OCI-M1 (cell line): Measurements from ENCODE around the gene LYPD6.
"Not testable (repeated sequence)": the region's sequence is repeated elsewhere in the genome, so short reads cannot be mapped to it uniquely, and the experiment has no call there.

Experiments used
- DNase-seq: peaks from one replicate; lab custom pipeline; 2025; lab: John Stamatoyannopoulos, UW

Gene LYPD6, protein sequence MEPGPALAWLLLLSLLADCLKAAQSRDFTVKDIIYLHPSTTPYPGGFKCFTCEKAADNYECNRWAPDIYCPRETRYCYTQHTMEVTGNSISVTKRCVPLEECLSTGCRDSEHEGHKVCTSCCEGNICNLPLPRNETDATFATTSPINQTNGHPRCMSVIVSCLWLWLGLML

GRCh38 chr2:149330127-149331022 lies at the start of gene LYPD6:
TSS of gene LYPD6 (plus strand) at chr2:149330587. CDS start at chr2:149437709, 107,122 bp downstream.
- DNase-seq, result no peak

DNA sequence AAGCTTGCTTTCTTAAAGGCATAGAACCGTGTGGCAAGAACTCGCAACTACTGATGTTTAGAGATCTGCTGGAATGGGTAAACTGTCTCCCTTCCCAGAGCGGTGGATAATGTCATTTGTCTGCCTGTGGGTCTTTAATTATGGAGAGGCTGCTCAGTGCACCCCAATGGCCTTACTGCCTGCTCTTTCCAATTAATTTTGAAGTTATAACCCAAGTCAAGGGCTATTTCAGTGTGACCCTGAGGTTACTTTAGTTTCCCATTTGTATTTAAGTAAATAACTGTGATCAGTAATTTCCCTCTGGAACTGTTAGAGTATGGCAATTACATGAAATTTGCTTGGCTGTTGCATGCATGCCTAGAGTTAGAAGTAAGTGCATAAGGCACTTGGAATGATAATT lies 48.9 kb upstream of the LYPD6 start:
- DNase-seq, result no peak

DNA sequence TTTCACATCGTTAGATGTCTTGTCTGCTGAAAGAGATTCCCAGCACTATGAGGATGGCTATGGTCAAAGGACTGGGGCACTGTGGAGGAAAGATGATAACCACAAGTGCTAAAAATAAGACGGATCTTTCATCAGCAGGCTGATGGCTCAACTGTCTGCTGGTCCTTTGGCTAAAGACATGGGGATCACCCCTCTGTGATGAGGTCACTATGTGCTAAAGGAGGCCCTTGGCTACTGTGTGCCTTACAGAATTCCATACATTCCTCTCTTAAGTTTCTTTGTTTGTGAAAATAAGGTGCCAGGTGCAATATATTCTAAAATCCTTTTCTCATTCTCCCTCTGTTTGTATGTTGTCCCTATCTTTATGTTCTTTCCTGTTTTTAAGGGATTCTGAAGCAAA lies 39.7 kb upstream of the LYPD6 start:
- DNase-seq, result no peak

GRCh38 chr2:149291881-149292280 lies 38.5 kb upstream of the LYPD6 start:
- DNase-seq, result no peak

- DNase-seq, result no peak
Measured at GRCh38 chr2:149296031-149296430, 34.4 kb upstream of the LYPD6 start.

GRCh38 chr2:149307014-149307413 lies 23.4 kb upstream of the LYPD6 start:
- DNase-seq, result no peak

GRCh38 chr2:149310349-149310748 lies 20.0 kb upstream of the LYPD6 start:
- no peak for DNase-seq

DNA sequence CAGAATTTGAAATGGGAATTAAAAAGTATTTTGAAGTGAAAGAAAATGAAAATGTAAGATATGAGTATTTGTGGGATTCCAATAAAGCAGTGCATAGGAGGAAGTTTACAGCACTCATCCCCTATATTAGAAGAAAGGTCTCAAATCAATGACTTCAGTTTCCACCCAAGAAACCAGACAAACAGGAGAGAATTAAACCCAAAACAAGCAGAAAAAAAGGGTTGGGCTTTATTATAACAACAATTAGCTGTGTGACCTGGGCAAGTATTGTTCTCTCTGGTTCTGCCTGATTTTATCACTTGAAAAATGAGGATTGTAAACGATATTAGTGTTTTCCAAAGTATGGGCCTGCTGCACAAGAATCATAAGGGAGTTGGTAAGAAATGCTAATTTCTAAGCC lies 18.3 kb upstream of the LYPD6 start:
- no peak for DNase-seq

DNA sequence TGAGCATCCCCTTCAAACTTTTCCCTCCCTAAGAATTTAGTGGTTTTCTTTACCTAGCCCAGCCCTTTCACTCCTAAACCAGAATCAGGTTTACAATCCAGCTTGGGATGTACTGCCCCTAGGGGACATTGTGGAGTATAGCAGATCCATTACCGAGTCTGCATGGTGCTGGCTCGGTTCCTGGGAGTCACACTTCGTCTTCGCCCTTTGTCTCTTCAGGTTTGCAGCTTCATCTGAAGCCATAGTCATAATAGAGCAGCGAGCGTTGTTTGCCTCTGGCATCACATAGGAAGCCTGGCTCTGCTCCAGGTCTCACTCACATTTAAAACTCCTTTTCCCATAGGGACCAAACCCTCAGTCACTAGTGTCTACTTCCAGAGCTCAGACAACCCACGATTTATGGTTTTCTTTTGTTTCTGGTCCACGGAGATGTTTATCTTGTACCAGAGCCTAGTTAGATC lies 16.8 kb upstream of the LYPD6 start:
- peak; percentile 47 for DNase-seq

GRCh38 chr2:149314687-149315086 lies 15.7 kb upstream of the LYPD6 start:
- no peak for DNase-seq

DNA sequence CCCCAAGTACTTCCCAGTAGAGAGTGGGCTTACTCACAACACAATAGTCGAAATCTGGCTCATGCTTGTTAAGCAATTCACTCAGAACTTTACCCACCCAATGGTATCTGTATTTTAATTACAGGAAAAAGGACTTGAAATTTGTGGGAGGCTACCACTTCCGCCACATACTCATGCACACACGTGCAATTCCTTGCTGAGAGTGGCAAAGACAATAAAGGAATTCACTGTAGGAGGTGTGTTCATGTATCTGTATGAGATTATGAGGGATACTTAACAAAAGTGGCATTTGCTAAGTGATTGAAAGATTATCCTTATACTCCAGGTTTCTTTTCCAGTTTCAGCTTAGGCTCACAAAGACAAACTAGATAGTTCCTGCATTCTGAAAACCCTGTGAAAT lies 14.9 kb upstream of the LYPD6 start:
- DNase-seq, result no peak

GRCh38 chr2:149318566-149318965 lies 11.8 kb upstream of the LYPD6 start:
- not testable (repeated sequence) for DNase-seq

GRCh38 chr2:149320362-149320761 lies 10.0 kb upstream of the LYPD6 start:
- no peak for DNase-seq

DNA sequence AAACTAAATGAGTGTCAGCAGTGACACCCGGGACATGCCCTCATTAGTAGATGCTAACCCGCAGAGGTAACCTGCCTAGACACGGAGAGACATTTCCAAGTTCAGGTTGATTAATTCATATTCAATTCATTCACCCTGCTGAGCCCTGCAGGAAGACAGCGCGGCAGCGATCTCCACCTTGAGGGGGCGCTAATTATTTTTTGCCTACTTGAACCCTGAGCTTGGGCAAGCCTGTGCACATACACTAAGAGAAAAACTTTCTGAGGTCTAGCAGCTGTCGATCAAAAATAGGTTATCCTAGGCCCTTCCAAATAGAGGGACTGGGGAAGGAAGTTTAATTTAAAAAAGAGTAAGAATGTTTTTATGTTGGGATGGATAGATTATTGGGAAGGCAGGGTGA lies 1.3 kb upstream of the LYPD6 start:
- no peak for DNase-seq

DNA sequence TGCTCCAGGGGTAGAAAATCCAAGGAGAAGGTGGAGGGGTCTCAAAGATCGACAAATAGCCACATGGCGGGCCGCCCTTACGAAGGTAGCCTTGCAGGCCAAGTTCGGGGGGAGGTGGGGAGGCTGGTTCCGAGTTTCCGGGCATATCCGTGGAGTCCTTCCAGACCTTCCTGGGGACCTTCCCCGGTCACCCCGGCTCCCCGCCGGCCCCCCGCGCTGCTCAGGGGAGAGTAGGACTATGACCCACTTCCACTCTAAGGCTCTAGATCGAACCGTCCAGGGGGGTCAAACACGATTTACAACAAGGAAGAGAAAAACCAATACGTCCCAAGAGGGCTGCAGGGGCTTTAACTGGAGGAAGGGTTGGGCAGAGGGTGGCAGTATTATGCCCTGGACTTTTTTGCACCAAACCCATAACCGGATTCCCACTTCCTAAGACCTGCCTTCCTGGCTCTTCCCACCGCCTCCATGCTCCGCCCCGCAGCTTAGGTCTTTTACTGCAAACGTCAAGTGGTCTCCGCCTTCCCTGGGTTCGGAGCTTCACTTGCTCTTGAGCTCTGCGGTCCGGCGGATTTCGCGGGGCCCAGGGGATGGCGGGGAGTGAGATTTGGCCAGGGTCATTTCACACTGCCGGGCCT lies 779 bp upstream of the LYPD6 start:
- DNase-seq, result no peak

- no peak for DNase-seq
Measured at GRCh38 chr2:149331023-149331400, 625 bp downstream of the LYPD6 start.

DNA sequence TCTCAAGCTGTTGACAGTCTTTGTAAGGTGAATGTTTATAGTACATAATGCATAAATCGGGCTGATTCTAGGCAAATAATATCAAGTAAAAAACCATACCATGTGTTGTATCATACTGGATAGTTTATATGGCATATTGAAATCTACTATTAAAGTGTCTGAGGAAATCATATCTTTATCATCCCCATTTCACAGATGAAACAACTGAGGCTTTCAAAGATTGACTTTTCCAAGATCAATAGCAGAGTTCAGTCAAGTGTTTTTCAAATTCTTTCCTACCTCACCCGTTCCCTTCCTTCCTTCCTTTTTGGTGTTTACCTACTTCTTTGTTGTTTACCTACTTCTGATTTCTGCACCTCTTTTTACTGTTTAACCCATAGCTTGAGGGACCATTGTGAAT lies 2.0 kb downstream of the LYPD6 start:
- no peak for DNase-seq

DNA sequence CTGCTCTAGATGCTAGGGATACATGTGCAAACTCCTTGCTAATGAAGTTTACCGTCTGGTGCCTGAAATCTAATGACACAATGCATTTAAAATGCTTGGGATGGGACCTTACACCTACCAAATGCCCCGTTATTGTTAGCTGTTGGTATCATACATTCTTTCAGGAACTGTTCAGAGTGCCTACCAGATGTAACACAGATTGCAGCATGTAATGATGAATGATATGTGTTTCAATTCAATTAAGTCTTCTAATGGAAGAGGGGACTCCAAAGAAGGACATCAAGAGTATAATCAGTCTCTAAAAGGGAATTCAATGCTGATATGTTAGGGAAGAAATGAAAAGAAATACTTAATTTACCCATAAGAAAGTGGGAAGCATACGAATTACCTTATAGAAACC lies 3.2 kb downstream of the LYPD6 start:
- DNase-seq, result no peak

DNA sequence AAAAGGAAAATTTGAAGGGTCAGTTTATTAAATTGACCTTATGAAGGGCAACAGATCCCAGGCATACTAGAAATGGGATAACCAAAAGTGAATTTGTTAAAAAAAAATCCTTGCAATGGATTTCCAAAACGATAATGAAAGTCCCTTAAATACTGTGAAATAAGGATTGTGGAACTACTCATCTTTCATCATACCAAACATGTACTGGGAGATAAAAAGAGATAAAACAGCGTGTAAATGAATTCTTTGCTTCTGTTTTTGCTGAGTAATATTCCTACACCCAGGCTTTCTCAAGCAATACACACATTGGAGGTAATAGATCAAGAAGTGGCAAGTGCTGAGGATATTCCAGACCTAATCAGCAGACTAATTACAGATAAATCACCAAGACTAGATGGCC lies 3.8 kb downstream of the LYPD6 start:
- peak; percentile 20 for DNase-seq

DNA sequence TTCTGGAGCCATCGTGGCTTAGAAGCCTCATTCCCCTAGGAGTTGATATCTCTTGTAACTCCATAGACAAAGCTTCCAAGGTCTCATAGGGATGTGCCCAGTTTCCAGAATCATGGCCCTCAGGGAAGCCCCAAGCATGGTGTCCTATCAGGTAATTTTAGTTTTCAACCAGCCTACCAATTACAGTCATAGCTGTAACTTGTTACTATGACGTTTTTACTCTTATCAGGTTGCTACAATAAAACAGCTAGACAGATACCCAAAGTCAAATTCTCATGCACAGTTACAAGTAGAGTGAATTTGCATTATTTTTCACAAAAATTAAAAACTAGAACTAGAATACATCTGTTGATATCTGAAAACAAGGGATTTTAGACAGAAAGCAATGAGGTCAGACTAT lies 8.9 kb downstream of the LYPD6 start:
- DNase-seq, result no peak

DNA sequence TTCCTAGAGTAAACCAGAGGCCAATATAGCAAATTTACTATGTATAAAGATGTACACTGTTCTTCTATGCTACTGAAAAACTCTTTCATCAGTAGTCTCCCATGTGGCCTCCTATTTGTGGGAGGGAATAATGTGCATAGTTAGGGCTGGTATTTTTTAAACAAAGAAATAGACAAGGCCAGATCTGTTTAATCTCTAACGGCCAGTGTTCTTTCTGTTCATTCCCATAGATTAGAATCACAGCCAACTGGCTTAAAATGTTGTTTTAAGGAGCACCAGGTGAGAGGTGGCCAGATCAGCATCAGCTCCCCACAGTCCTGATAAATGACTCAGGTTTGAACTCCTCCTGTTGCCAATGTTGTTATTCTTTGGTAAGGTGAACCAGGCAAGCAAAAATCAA lies 12.1 kb downstream of the LYPD6 start:
- no peak for DNase-seq

GRCh38 chr2:149344105-149344504 lies 13.7 kb downstream of the LYPD6 start:
- DNase-seq, result no peak

GRCh38 chr2:149346272-149346671 lies 15.9 kb downstream of the LYPD6 start:
- no peak for DNase-seq
